HG03097 (cell line): ENCODE results near the gene ZNF573.

Experiments
- ATAC-seq: cut with Tn5 transposase; IDR thresholded peaks from one replicate; pipeline ENCODE4 v1.9.1; 2021; ENCODE audit not compliant: unreplicated experiment, low FRiP score

The ZNF573 gene

GRCh38 chr19:37698216-37698615, 81.2 kb downstream of the ZNF573 start:
- ATAC-seq = no peak

- no peak for ATAC-seq
Measured at GRCh38 chr19:37695144-37695899, 84.1 kb downstream of the ZNF573 start.

GRCh38 chr19:37692956-37693620, 86.3 kb downstream of the ZNF573 start:
- ATAC-seq = no peak

GRCh38 chr19:37691881-37692504, 87.4 kb downstream of the ZNF573 start:
- no peak for ATAC-seq
